Thyroid gland (tissue), 4 donors: Measurements from ENCODE around the gene WAPL.

ENCODE experiments used
- POLR2A ChIP-seq, 2 donors: fragments of 450-650 bp; IDR thresholded peaks; one replicate each; pipeline ENCODE4 v1.6.1; 2017; ENCODE audit warnings: antibody characterized with exemption in 2 of 2, mild to moderate bottlenecking in 2 of 2, moderate library complexity in 1 of 2
- TF ChIP-seq, protein P1 (sequence below), 6 experiments: fragments of 200-600 bp in 3 of 6; fragments of 450-650 bp in 3 of 6; sonication (generic) in 3 of 6; IDR thresholded peaks; one replicate each; pipeline ENCODE4 v1.5.1; 2016 to 2019; ENCODE audit warnings: antibody characterized with exemption in 6 of 6, mild to moderate bottlenecking in 2 of 6, inconsistent platforms in 1 of 6, moderate library complexity in 1 of 6

DNA sequence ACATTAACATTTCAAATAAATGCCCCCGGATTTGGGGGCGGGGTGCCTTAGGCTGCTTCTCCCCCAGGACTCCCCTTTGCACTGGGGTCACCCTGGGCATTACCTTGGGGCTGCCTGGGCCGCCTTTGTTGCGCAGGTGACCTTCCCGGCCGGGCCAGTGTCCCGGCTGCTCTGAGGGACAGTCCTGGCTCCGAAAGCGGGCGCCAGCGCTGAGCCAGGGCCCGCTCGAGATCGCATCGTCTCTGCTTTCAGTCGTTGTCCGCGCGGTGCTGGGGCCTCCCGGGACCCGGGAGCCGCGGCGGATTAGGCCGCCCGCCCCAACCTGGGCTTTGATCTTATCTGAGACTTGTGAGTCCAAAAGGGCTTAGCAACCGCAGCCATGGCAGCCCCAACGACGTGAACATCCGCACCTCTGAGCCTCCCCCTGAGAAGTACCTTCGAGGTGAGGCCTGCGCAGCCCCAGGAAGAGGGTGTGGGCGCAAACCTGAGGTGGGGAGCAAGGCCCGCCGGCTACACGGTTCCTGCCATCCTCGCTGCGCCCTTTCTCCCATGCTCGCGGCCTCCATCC lies 14.8 kb upstream of the WAPL start:
- TF ChIP-seq, protein P1, sequence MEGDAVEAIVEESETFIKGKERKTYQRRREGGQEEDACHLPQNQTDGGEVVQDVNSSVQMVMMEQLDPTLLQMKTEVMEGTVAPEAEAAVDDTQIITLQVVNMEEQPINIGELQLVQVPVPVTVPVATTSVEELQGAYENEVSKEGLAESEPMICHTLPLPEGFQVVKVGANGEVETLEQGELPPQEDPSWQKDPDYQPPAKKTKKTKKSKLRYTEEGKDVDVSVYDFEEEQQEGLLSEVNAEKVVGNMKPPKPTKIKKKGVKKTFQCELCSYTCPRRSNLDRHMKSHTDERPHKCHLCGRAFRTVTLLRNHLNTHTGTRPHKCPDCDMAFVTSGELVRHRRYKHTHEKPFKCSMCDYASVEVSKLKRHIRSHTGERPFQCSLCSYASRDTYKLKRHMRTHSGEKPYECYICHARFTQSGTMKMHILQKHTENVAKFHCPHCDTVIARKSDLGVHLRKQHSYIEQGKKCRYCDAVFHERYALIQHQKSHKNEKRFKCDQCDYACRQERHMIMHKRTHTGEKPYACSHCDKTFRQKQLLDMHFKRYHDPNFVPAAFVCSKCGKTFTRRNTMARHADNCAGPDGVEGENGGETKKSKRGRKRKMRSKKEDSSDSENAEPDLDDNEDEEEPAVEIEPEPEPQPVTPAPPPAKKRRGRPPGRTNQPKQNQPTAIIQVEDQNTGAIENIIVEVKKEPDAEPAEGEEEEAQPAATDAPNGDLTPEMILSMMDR (IDR thresholded peaks at IDR 0.05): no peak
- no peak for TF ChIP-seq POLR2A (IDR thresholded peaks at IDR 0.05)
